Uterus (tissue), 2 donors: ENCODE measurements around the gene NBEA.

Experiments used
- POLR2A ChIP-seq, 2 donors: fragments of 450-650 bp; IDR thresholded peaks; one replicate each; pipeline ENCODE4 v1.6.1; 2016; ENCODE audit warnings: antibody characterized with exemption in 2 of 2, mild to moderate bottlenecking in 1 of 2, moderate library complexity in 1 of 2
- TF ChIP-seq, protein P1 (sequence below), 4 experiments: fragments of 200-600 bp in 2 of 4; fragments of 450-650 bp in 2 of 4; sonication (generic) in 2 of 4; IDR thresholded peaks; one replicate each; pipeline ENCODE4 v1.5.1; 2016 to 2019; ENCODE audit warnings: antibody characterized with exemption in 4 of 4, mild to moderate bottlenecking in 2 of 4, moderate library complexity in 1 of 4

DNA sequence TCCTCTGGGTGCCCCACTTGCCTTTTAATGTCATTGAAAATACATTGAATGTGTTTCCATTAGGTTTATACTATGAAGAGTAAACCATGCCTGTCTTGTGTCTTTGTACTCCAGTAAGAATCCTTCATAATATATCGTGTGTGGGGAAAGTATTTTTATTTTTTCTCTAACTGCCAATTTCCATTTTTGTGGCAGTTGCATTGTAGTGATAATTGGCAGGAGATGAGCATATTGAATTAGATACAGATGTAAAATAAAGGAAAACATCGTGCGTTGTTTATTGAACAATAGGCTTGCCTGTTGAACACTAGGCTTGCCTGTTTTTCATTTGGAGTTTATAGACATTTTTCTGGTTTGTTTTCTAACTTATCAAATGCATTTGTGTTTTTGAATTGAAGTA, 218.8 kb downstream of the NBEA start:
- TF ChIP-seq, protein P1, sequence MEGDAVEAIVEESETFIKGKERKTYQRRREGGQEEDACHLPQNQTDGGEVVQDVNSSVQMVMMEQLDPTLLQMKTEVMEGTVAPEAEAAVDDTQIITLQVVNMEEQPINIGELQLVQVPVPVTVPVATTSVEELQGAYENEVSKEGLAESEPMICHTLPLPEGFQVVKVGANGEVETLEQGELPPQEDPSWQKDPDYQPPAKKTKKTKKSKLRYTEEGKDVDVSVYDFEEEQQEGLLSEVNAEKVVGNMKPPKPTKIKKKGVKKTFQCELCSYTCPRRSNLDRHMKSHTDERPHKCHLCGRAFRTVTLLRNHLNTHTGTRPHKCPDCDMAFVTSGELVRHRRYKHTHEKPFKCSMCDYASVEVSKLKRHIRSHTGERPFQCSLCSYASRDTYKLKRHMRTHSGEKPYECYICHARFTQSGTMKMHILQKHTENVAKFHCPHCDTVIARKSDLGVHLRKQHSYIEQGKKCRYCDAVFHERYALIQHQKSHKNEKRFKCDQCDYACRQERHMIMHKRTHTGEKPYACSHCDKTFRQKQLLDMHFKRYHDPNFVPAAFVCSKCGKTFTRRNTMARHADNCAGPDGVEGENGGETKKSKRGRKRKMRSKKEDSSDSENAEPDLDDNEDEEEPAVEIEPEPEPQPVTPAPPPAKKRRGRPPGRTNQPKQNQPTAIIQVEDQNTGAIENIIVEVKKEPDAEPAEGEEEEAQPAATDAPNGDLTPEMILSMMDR (IDR thresholded peaks at IDR 0.05), result no peak
- TF ChIP-seq POLR2A (IDR thresholded peaks at IDR 0.05), result no peak
